Astrocyte of the spinal cord (primary cell): Measurements from ENCODE around the gene GPBAR1.

Source experiments
- DNase-seq: peaks from one replicate; pipeline ENCODE4 v3.0.0; 2011; ENCODE audit warnings: low read depth, low spot score
- H3K4me3 ChIP-seq: 2 replicates; pipeline ENCODE4 v1.5.1; 2011; ENCODE audit warnings: low read depth, mild to moderate bottlenecking, low read length, moderate library complexity
- in situ Hi-C: cut with HindIII; loops from 2 replicates; pipeline ENCODE4 v1.10.0; 2017; ENCODE audit warnings: low sequenced_read_pairs
- TF ChIP-seq, protein P1 (sequence below): IDR thresholded peaks from 2 replicates; pipeline ENCODE4 v1.5.1; 2012; ENCODE audit warnings: low read depth, mild to moderate bottlenecking, low read length, inconsistent platforms

GPBAR1 gene

DNA sequence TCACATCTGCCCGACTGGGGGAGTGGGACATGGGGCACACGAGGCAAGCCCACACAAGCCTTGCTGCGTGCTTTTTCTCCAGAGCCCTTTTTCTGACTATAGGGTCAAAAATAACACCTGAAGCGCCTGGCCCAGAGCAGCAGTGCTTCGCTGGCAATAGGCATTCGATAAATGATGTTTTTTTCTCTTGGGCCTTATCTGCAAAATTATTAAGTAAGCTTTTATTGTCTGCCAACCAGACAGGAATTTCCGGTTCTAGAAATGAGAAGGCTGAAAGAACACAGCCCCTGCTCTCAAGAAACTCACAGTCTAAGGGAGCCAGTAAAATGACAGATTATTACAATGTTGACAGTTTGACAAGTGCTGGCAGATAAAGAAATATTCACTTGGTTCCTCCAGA, 34.2 kb downstream of the GPBAR1 start:
- DNase-seq: no peak
- TF ChIP-seq, protein P1, sequence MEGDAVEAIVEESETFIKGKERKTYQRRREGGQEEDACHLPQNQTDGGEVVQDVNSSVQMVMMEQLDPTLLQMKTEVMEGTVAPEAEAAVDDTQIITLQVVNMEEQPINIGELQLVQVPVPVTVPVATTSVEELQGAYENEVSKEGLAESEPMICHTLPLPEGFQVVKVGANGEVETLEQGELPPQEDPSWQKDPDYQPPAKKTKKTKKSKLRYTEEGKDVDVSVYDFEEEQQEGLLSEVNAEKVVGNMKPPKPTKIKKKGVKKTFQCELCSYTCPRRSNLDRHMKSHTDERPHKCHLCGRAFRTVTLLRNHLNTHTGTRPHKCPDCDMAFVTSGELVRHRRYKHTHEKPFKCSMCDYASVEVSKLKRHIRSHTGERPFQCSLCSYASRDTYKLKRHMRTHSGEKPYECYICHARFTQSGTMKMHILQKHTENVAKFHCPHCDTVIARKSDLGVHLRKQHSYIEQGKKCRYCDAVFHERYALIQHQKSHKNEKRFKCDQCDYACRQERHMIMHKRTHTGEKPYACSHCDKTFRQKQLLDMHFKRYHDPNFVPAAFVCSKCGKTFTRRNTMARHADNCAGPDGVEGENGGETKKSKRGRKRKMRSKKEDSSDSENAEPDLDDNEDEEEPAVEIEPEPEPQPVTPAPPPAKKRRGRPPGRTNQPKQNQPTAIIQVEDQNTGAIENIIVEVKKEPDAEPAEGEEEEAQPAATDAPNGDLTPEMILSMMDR: no peak
- no peak overlapping the region for H3K4me3 ChIP-seq
- in situ Hi-C loops: no loop called here

GRCh38 chr2:218296200-218296599, 35.4 kb downstream of the GPBAR1 start:
- H3K4me3 ChIP-seq: no peak overlapping the region

DNA sequence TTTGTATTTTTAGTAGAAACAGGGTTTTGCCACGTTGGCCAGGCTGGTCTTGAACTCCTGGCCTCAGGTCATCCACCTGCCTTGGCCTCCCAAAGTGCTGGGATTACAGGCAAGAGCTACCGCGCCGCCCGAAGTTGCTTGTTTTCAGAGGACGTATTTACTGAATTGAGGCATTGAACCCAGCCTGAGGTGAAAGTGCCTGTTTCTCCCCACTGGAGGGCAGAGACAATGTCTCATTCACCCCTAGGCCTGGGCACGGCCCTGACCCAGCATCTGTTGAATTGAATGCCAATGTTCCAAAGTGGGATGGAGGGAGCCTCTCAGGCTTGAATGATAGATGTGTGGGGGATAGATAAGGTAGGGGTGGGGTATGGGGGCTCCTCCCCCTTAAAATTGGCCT, 36.0 kb downstream of the GPBAR1 start:
- in situ Hi-C loops: no loop called here
- TF ChIP-seq, protein P1: no peak
- no peak for DNase-seq
- no peak overlapping the region for H3K4me3 ChIP-seq

More at GRCh38 chr2:218296200-218296599, 35.4 kb downstream of the GPBAR1 start:
- DNase-seq: no peak
- TF ChIP-seq, protein P1: no peak
- in situ Hi-C loops: no loop called here

DNA sequence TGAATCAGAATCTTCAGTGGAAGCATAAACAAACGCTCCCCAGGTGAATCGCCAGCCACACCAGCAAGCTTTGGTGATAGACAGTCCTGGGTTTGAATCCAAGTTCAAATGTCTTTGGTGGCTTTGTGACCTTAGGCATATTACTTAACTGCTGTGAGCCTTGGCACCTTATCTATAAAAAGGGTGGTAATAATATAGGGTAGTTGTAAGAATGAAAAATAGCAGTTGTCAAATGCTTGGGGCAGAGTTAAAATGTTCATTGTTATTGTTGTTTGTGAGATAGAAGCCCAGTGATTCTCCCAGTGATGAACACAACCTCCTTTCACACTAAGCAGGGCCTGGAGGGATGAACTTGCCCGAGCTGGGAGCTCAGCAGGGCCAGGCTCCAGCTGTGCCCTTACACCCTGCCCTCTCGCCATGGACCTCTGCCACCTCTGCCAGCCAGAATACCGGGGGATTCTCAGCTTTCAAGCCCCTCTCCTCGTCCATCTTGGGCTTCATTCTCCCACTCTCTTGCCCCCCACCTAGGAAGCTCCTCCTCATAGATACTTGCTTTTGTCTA, 37.6 kb downstream of the GPBAR1 start:
- in situ Hi-C loops: no loop called here
- TF ChIP-seq, protein P1: no peak
- H3K4me3 ChIP-seq: no peak overlapping the region
- DNase-seq: no peak

DNA sequence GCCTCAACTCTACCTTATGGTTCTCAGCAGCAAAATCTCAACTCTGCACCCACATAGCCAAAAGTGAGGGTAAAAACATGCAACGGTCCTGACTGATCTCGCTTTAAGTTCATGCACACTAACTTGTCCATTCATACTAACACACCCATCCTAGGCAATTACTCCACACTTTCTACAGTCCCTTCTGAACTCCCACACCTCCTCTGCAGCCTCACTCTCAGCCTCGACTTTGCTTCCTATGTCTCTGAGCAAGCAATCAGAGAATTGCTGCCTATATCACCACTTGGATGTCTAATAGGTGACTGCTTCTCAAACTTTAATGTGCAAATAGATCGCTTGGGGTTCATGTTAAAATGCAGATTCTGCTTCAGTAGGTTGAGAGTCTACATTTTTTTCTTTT, 39.3 kb downstream of the GPBAR1 start:
- H3K4me3 ChIP-seq: no peak overlapping the region
- no peak for DNase-seq
- in situ Hi-C loops: no loop called here
- TF ChIP-seq, protein P1: no peak

DNA sequence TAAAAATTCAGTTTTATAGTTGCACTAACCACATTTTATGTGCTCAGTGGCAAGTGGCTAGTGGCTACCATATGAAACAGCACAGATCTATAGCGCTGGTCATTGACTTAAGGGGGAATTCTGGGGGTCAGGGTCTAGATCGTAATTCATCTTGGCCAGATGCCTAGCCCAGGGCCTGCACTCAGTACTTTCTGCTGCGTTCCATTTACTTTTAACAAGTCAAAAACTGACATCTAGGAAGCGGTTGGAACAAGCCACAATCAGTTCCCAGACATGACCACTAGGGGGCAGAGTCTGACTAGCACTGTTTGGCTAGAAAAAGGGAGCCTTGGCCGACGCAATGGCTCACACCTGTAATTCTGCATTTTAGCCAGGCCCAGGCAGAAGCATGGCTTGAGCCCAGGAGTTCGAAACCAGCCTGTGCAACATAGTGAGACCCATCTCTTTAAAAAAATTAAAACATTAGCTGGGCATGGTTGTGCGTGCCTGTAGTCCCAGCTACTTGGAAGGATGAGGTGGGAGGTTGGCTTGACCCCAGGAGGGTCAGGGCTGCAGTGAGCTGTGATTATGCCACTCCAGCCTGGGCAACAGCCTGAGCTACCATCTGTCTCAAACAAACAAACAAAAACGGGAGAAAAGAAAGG, 40.5 kb downstream of the GPBAR1 start:
- no peak overlapping the region for H3K4me3 ChIP-seq
- in situ Hi-C loops: no loop called here
- TF ChIP-seq, protein P1: peak; percentile 95
- DNase-seq: peak; percentile 82
